Smooth muscle cell (in vitro differentiated cells): ENCODE results near the gene DCAKD. TPM values are rescaled to one million over a fixed set of nuclear protein-coding genes. Genes with fewer than 3 reads are reported as not detected.

Source experiments
- DNase-seq: peaks from one replicate; lab custom pipeline; 2025; ENCODE audit not compliant: unreplicated experiment; lab: John Stamatoyannopoulos, UW
- H2AFZ ChIP-seq: fragments of 200-600 bp; sonication (generic); 2 replicates; pipeline ENCODE4 v1.6.0; 2016; ENCODE audit warnings: antibody characterized with exemption, low read depth, mild to moderate bottlenecking
- H3F3A ChIP-seq: fragments of 200-600 bp; sonication (generic); 2 replicates; pipeline ENCODE4 v1.6.0; 2017; ENCODE audit warnings: antibody characterized with exemption, low read depth
- H3K27ac ChIP-seq: fragments of 200-600 bp; sonication (generic); 2 replicates; pipeline ENCODE4 v1.5.1; 2016; ENCODE audit warnings: low read depth, mild to moderate bottlenecking
- H3K27me3 ChIP-seq: fragments of 200-600 bp; sonication (generic); 2 replicates; pipeline ENCODE4 v1.6.1; 2016; ENCODE audit warnings: low read depth, mild to moderate bottlenecking
- H3K36me3 ChIP-seq: fragments of 200-600 bp; sonication (generic); 2 replicates; pipeline ENCODE4 v1.5.1; 2016; ENCODE audit warnings: low read depth
- H3K4me1 ChIP-seq: fragments of 200-600 bp; sonication (generic); 2 replicates; pipeline ENCODE4 v1.5.1; 2016; ENCODE audit warnings: low read depth
- H3K4me2 ChIP-seq: fragments of 200-600 bp; sonication (generic); 2 replicates; pipeline ENCODE4 v1.6.0; 2016; ENCODE audit warnings: mild to moderate bottlenecking
- H3K4me3 ChIP-seq: fragments of 200-600 bp; sonication (generic); 2 replicates; pipeline ENCODE4 v1.5.1; 2016; ENCODE audit warnings: mild to moderate bottlenecking
- H3K79me2 ChIP-seq: fragments of 200-600 bp; sonication (generic); 2 replicates; pipeline ENCODE4 v1.6.0; 2016; ENCODE audit warnings: low read depth, mild to moderate bottlenecking
- H3K9ac ChIP-seq: fragments of 200-600 bp; sonication (generic); 2 replicates; pipeline ENCODE4 v1.6.0; 2016; ENCODE audit warnings: low read depth
- H3K9me3 ChIP-seq: fragments of 200-600 bp; sonication (generic); replicated peaks from 2 replicates; pipeline ENCODE4 v1.5.1; 2016; ENCODE audit warnings: low read depth
- H4K20me1 ChIP-seq: fragments of 200-600 bp; sonication (generic); 2 replicates; pipeline ENCODE4 v1.6.0; 2016; ENCODE audit warnings: low read depth
- CTCF ChIP-seq: fragments of 200-600 bp; sonication (generic); IDR thresholded peaks from 2 replicates; pipeline ENCODE4 v1.5.1; 2017; ENCODE audit warnings: borderline replicate concordance, mild to moderate bottlenecking, antibody characterized with exemption; ENCODE audit not compliant: insufficient read depth, poor library complexity, severe bottlenecking
- WGBS: methylation state at CpG from one replicate; pipeline ENCODE4 v1.1.7; 2016; ENCODE audit warnings: low lambda C conversion rate; 5-methylcytosine and 5-hydroxymethylcytosine counted together
- polyA plus RNA-seq: library from polyadenylated mRNA; unstranded; fragments of >200 nt; fragmentation: Nextera tagmentation; extraction: Ambion mirVana; gene quantifications from 2 replicates; pipeline ENCODE4 v1.2.1, GENCODE V29; 2016
- total RNA-seq: library from RNA; depleted of rRNA; stranded (reverse); fragments of >200 nt; gene quantifications from 2 replicates; pipeline ENCODE4 v1.2.3, GENCODE V29; 2014

Gene DCAKD, protein sequence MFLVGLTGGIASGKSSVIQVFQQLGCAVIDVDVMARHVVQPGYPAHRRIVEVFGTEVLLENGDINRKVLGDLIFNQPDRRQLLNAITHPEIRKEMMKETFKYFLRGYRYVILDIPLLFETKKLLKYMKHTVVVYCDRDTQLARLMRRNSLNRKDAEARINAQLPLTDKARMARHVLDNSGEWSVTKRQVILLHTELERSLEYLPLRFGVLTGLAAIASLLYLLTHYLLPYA
- total RNA-seq (24.3 and 42.3 TPM in 2 replicates), polyA plus RNA-seq (25.7 and 28.4 TPM in 2 replicates)

GRCh38 chr17:45051060-45051719 lies at the start of gene DCAKD:
Gene DCAKD, minus strand, starts transcription at chr17:45051632. Its CDS starts 16,747 bp downstream, at chr17:45034885.
- peaks cover 39% of the 10 kb centered on the region for H3K79me2 ChIP-seq

DNA sequence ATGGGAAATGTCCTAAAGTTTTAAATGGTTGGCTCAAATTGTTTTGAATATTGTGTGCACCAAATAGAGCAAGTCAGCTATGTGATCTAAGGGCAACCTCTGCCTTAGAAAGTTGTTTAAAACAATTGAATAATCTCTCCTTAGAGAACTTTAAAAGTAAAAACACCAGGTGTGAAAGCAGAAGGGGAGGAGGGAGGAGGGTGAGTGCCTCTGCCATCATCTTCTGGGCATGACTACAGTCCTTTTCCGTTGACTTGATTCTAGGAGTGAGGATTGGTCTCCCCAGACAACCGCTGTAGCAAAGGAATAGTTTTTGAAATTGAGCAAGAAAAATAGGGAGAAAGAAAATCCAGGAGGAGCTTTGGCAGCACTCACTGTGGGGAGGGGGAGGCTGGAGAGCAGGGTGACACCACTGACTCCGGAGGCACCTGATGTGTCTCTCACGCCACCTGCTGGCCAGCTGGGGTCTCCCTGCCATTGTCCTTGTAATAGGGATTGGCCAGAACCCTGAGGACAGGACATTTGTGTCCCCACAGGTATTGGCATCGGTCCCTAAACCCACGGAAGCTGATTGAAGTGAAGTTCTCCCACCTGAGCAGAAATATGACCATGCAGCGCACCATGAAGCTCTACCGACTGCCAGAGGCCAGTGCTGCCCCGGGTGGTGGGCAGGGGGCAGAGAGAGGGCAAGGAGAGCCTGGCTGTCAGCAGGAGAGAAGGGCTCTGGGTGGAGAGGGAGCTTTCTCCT lies 47.6 kb upstream of the DCAKD start:
- Histone ChIP-seq H3K27ac (no peak overlapping the region), H3K4me3 (no peak overlapping the region), H3K9me3 (no peaks in the 10 kb centered on the region), H3K9ac (no peak overlapping the region), H2AFZ (no peak overlapping the region), H4K20me1 (no peaks in the 10 kb centered on the region), H3K4me2 (no peak overlapping the region), H3F3A (no peaks in the 10 kb centered on the region), H3K4me1 (no peaks in the 10 kb centered on the region), H3K36me3 (peaks cover 3% of the 10 kb centered on the region), H3K79me2 (no peaks in the 10 kb centered on the region), H3K27me3 (no peaks in the 10 kb centered on the region)
- 55% methylated on average over 9 of the region's 9 CpGs for WGBS
- DNase-seq: peak; percentile 44
- peak; percentile 82 for TF ChIP-seq CTCF

More at GRCh38 chr17:45051060-45051719, at the start of gene DCAKD:
- Histone ChIP-seq H3K27ac (peak within 1 kb of the TSS; percentile 90), H3K4me2 (peak within 1 kb of the TSS; percentile 85), H3K36me3 (no peaks in the 10 kb centered on the region), H3K27me3 (no peaks in the 10 kb centered on the region), H3K4me3 (peak within 1 kb of the TSS; percentile 60), H3F3A (peaks cover 14% of the 10 kb centered on the region), H3K9ac (peak within 1 kb of the TSS; percentile 65), H3K4me1 (peaks cover 4% of the 10 kb centered on the region), H2AFZ (peak within 1 kb of the TSS; percentile 70), H3K9me3 (no peaks in the 10 kb centered on the region), H4K20me1 (peaks cover 3% of the 10 kb centered on the region)
- 2% methylated on average over 30 of the region's 56 CpGs for WGBS
- no peak for TF ChIP-seq CTCF
- peak; percentile 72 for DNase-seq

DNA sequence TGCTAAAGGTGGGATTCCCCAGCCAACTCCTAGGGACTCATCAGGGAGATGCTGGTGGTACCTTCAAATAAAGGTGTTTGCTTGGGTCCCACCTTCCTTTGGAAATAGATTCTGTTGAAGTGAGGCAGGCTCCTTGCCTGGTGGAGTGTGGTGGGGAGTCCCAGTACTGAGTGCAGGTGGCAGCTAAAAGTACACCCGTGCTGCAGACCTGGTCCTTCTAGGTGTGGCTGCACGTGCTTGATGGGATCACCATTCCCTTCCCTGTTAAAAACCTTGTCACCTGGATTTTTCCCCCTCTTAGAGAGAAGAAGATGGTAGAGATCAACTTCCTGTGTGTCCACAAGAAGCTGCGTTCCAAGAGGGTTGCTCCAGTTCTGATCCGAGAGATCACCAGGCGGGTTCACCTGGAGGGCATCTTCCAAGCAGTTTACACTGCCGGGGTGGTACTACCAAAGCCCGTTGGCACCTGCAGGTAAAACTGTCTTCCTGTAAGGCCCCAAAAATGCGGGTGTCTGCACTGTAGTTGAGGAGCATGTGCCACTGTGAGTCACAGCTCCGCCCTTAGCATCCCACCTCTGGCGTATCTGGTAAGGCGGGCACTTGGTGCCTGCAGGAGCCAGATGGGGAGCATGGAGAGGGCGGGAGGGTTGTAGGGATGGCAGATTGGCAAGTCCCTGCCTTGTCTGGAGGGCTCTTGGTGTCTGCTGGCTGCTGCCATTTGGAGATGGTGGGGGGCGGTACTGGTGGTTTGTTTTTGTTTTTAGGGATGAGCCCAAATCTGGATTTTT lies 46.8 kb upstream of the DCAKD start:
- Histone ChIP-seq H3K36me3 (peaks cover 3% of the 10 kb centered on the region), H2AFZ (no peak overlapping the region), H3K27me3 (no peaks in the 10 kb centered on the region), H3F3A (peaks cover 4% of the 10 kb centered on the region), H3K4me1 (peaks cover 3% of the 10 kb centered on the region), H3K4me3 (no peak overlapping the region), H3K4me2 (no peak overlapping the region), H3K27ac (no peak overlapping the region), H4K20me1 (no peaks in the 10 kb centered on the region), H3K79me2 (no peaks in the 10 kb centered on the region), H3K9ac (no peak overlapping the region), H3K9me3 (no peaks in the 10 kb centered on the region)
- 92% methylated on average over 13 of the region's 13 CpGs for WGBS
- DNase-seq: no peak
- TF ChIP-seq CTCF: no peak
